GM13977 (cell line): ENCODE data around the gene LIMS1.

Experiments used
- DNase-seq: peaks from one replicate; pipeline ENCODE4 v3.0.0; 2012; ENCODE audit warnings: low spot score
- in situ Hi-C: fragments of 300-500 bp; cut with MboI; formaldehyde crosslinking; loops from one replicate; pipeline ENCODE4 v1.12.0; 2022; ENCODE audit warnings: low sequenced_read_pairs, low pct_unique_long_range_greater_than_20kb, mixed read lengths, inconsistent platforms; ENCODE audit not compliant: unreplicated experiment
- TF ChIP-seq, protein P1 (sequence below): IDR thresholded peaks from 2 replicates; pipeline ENCODE4 v1.5.1; 2012; ENCODE audit warnings: mild to moderate bottlenecking, control low read depth; ENCODE audit not compliant: insufficient read depth; ENCODE audit errors: extremely low read depth, missing control alignments

Gene LIMS1

DNA sequence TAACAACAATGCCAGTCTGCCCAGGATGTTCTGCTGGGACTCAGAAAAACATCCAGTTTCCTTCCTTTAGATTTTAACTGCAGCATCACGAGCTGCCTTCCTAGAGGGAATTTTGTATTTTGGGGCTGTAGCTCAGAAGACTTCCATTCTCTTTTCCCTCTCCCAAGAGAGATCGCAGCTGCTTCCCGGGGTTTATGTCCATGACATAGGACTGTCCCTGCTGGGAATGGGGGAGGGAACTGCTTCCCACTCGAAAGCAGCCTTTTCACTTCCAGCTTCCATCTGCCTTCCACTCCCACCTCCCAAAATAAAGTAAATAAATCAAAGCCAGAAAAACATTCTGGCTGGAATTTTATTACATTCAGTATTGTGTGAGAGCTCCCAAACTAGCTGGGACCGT lies 52.4 kb downstream of the LIMS1 start:
- DNase-seq: no peak
- TF ChIP-seq, protein P1, sequence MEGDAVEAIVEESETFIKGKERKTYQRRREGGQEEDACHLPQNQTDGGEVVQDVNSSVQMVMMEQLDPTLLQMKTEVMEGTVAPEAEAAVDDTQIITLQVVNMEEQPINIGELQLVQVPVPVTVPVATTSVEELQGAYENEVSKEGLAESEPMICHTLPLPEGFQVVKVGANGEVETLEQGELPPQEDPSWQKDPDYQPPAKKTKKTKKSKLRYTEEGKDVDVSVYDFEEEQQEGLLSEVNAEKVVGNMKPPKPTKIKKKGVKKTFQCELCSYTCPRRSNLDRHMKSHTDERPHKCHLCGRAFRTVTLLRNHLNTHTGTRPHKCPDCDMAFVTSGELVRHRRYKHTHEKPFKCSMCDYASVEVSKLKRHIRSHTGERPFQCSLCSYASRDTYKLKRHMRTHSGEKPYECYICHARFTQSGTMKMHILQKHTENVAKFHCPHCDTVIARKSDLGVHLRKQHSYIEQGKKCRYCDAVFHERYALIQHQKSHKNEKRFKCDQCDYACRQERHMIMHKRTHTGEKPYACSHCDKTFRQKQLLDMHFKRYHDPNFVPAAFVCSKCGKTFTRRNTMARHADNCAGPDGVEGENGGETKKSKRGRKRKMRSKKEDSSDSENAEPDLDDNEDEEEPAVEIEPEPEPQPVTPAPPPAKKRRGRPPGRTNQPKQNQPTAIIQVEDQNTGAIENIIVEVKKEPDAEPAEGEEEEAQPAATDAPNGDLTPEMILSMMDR: no peak
- in situ Hi-C loops: loop anchor here (25.0 kb wide), 2 partner anchors 124 to 199 kb away; partner anchors contain the start of gene SULT1C4

- TF ChIP-seq, protein P1: no peak
- in situ Hi-C loops: loop anchor here (25.0 kb wide), 2 partner anchors 125 to 200 kb away; partner anchors contain the start of gene SULT1C4
- no peak for DNase-seq
These were observed 53.4 kb downstream of the LIMS1 start for GRCh38 chr2:108587621-108588020.

DNA sequence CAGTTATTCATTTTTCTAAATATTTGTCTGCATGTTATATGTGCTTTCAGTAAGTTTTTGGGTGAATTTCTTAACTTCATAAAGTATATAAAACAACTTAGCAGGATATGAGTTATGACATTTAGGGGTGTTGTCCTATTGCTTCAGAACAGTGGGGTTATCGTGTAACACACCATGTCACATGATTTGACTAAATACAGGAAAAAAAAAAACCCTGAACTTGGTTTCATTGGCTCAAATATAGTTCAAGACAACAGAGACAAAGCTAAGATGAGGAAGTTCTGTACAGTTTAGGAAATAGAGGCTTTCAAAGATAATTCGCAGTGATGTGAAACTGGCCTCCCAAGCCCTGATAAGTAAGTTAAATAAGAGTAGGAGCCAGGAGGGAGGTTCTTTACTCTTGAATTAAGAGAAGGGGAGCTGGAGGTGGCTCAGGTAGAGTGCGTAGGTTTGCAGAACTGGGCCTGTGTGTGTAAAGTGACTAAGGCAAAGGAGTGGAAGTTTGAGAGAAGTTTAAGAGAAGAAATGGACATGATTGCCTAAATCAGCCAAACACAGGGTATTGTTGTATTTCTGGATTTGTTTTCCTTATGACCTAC lies 53.9 kb downstream of the LIMS1 start:
- DNase-seq: no peak
- in situ Hi-C loops: loop anchor here (25.0 kb wide), 2 partner anchors 126 to 201 kb away; partner anchors contain the start of gene SULT1C4
- TF ChIP-seq, protein P1: no peak

- in situ Hi-C loops: loop anchor here (25.0 kb wide), 2 partner anchors 127 to 202 kb away; partner anchors contain the start of gene SULT1C4
- TF ChIP-seq, protein P1: no peak
- DNase-seq: no peak
These were observed 55.1 kb downstream of the LIMS1 start for GRCh38 chr2:108589372-108589771.

DNA sequence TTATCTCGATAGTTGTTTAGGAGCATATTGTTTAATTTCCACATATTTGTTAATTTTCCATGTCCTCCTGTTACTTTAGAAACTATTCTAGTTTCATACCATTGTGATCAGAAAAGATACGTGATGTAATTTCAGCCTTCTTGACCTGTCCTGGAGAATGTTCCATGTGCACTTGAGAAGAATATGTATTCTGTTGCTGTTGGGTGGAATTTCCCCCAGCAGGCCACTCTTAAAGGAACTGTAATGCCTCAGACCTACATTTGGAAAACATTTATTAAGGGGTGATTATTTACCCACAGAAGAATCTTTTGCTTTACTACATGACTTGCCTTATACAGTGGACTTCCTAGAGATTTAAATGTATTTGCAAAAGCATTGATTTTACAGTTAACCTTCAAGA lies 55.5 kb downstream of the LIMS1 start:
- in situ Hi-C loops: loop anchor here (25.0 kb wide), 2 partner anchors 127 to 202 kb away; partner anchors contain the start of gene SULT1C4
- TF ChIP-seq, protein P1: no peak
- DNase-seq: no peak

GRCh38 chr2:108591163-108591562 lies 56.9 kb downstream of the LIMS1 start:
- in situ Hi-C loops: loop anchor here (25.0 kb wide), 2 partner anchors 129 to 204 kb away; partner anchors contain the start of gene SULT1C4
- TF ChIP-seq, protein P1: no peak
- DNase-seq: no peak
